Endothelial cell of umbilical vein (primary cell): Measurements from ENCODE around the gene UGT1A9. TPM values are rescaled to one million over a fixed set of nuclear protein-coding genes. Genes with fewer than 3 reads are reported as not detected.

ENCODE experiments used
- BruUV-seq: library from RNA; stranded (reverse); fragments of 400-500 nt; replicated peaks from 2 replicates; lab custom pipeline; 2021; lab: Mats Ljungman, UMichigan
- CTCF ChIA-PET: fragments of 300-600, 350-600 bp; sonication (Branson Sonifier 250); formaldehyde crosslinking; loops from one replicate; lab custom pipeline; 2021; ENCODE audit warnings: antibody characterized with exemption, inconsistent platforms; lab: Charles Lee
- POLR2A ChIA-PET: fragments of 300-600, 350-600 bp; sonication (Branson Sonifier 250); formaldehyde crosslinking; loops from one replicate; lab custom pipeline; 2021; ENCODE audit warnings: antibody characterized with exemption, inconsistent platforms; lab: Charles Lee
- DNase-seq: peaks from one replicate; pipeline ENCODE4 v3.0.0-alpha.2; 2011; ENCODE audit warnings: low read depth, low spot score
- FAIRE-seq: peaks from 2 replicates; lab custom pipeline; 2011; peaks lifted over from hg19 to GRCh38; lab: Jason Lieb, UNC
- H2AFZ ChIP-seq: 2 replicates; pipeline ENCODE4 v1.6.0; 2012; ENCODE audit warnings: low read depth, low read length, control low read depth, inconsistent platforms
- H3K27ac ChIP-seq: 2 replicates; pipeline ENCODE4 v1.5.1; 2011; ENCODE audit warnings: low read depth, mild to moderate bottlenecking, control low read depth, low read length, moderate library complexity; ENCODE audit not compliant: insufficient read depth
- H3K27me3 ChIP-seq, 2 experiments: 2 replicates each; pipeline versions ENCODE4 v1.6.0 to v1.6.1; 2011; ENCODE audit warnings: low read length in 2 of 2, mixed read lengths in 1 of 2; ENCODE audit not compliant: control insufficient read depth in 2 of 2, insufficient read depth in 2 of 2
- H3K36me3 ChIP-seq, 2 experiments: 2 replicates in 1 of 2; 3 replicates in 1 of 2; pipeline ENCODE4 v1.5.1; 2011; ENCODE audit warnings: low read length in 2 of 2, mild to moderate bottlenecking in 1 of 2, moderate library complexity in 1 of 2; ENCODE audit not compliant: control insufficient read depth in 2 of 2, insufficient read depth in 2 of 2; ENCODE audit errors: extremely low read depth in 1 of 2
- H3K4me1 ChIP-seq: 3 replicates; pipeline ENCODE4 v1.5.1; 2011; ENCODE audit warnings: mild to moderate bottlenecking, low read length; ENCODE audit not compliant: control insufficient read depth, insufficient read depth; ENCODE audit errors: extremely low read depth
- H3K4me2 ChIP-seq: 2 replicates; pipeline ENCODE4 v1.6.1; 2011; ENCODE audit warnings: low read length, control low read depth, mixed read lengths; ENCODE audit not compliant: insufficient read depth
- H3K4me3 ChIP-seq, 3 experiments: fragments of 200-600 bp in 1 of 3; sonication (generic), shearing (Covaris generic) in 1 of 3; replicated peaks in 1 of 3; 2 replicates each; pipeline ENCODE4 v1.5.1; 2011 to 2016; ENCODE audit warnings: control low read depth in 3 of 3, low read length in 3 of 3, mild to moderate bottlenecking in 2 of 3, inconsistent platforms in 1 of 3, low read depth in 1 of 3, moderate library complexity in 1 of 3; ENCODE audit not compliant: insufficient read depth in 1 of 3
- H3K79me2 ChIP-seq: 2 replicates; pipeline ENCODE4 v1.6.0; 2012; ENCODE audit warnings: low read length, inconsistent platforms; ENCODE audit not compliant: control insufficient read depth, insufficient read depth
- H3K9ac ChIP-seq: replicated peaks from 2 replicates; pipeline ENCODE3; 2011; ENCODE audit warnings: low read length, control low read depth; ENCODE audit not compliant: insufficient read depth; ENCODE audit errors: extremely low read depth
- H3K9me1 ChIP-seq: replicated peaks from 3 replicates; pipeline ENCODE4 v1.6.0; 2011; ENCODE audit warnings: mild to moderate bottlenecking, low read length; ENCODE audit not compliant: control insufficient read depth, insufficient read depth; ENCODE audit errors: extremely low read depth
- H3K9me3 ChIP-seq: replicated peaks from 2 replicates; pipeline ENCODE4 v1.5.1; 2012; ENCODE audit warnings: low read length, inconsistent platforms; ENCODE audit not compliant: control insufficient read depth, insufficient read depth
- H4K20me1 ChIP-seq: replicated peaks from 2 replicates; pipeline ENCODE3; 2011; ENCODE audit warnings: mild to moderate bottlenecking, low read length; ENCODE audit not compliant: control insufficient read depth, insufficient read depth; ENCODE audit errors: extremely low read depth
- CTCF ChIP-seq, 2 donors: IDR thresholded peaks; 1 replicate in 1 of 2; 2 replicates in 1 of 2; pipeline ENCODE4 v1.5.1; 2011; ENCODE audit warnings: low read length in 2 of 2, mild to moderate bottlenecking in 2 of 2, moderate library complexity in 2 of 2, control low read depth in 1 of 2, inconsistent platforms in 1 of 2, low read depth in 1 of 2; ENCODE audit not compliant: insufficient read depth in 1 of 2; ENCODE audit errors: extremely low read depth in 1 of 2
- EZH2 ChIP-seq: IDR thresholded peaks from 2 replicates; pipeline ENCODE4 v1.6.1; 2012; ENCODE audit warnings: borderline replicate concordance, low read depth, mild to moderate bottlenecking, moderate library complexity, low read length, inconsistent platforms; ENCODE audit not compliant: severe bottlenecking
- FOS ChIP-seq: IDR thresholded peaks from 2 replicates; pipeline ENCODE4 v1.6.1; 2011; ENCODE audit warnings: mild to moderate bottlenecking, low read length, moderate library complexity, borderline replicate concordance; ENCODE audit not compliant: insufficient read depth
- GATA2 ChIP-seq: IDR thresholded peaks from 2 replicates; pipeline ENCODE4 v1.7.0; 2011; ENCODE audit warnings: low read depth, mild to moderate bottlenecking, moderate library complexity, mixed read lengths, low read length; ENCODE audit not compliant: insufficient read length, insufficient read depth
- JUN ChIP-seq: IDR thresholded peaks from 2 replicates; pipeline ENCODE4 v1.6.1; 2011; ENCODE audit warnings: borderline replicate concordance, low read depth; ENCODE audit not compliant: insufficient read length, insufficient read depth
- MAX ChIP-seq: IDR thresholded peaks from 2 replicates; pipeline ENCODE4 v1.6.1; 2011; ENCODE audit not compliant: insufficient read depth, insufficient read length
- MYC ChIP-seq: IDR thresholded peaks from one replicate; pipeline ENCODE4 v1.6.1; 2011; ENCODE audit warnings: mild to moderate bottlenecking, low read depth, low read length
- POLR2A ChIP-seq: IDR thresholded peaks from 2 replicates; pipeline ENCODE4 v1.6.1; 2012; ENCODE audit warnings: low read depth, mild to moderate bottlenecking, control low read depth, low read length
- POLR2AphosphoS5 ChIP-seq: IDR thresholded peaks from 2 replicates; pipeline ENCODE4 v1.6.1; 2012; ENCODE audit warnings: low read depth, mild to moderate bottlenecking, control low read depth, low read length, moderate library complexity; ENCODE audit not compliant: insufficient read depth
- dilution Hi-C: fragments of 300-500 bp; cut with MboI; formaldehyde crosslinking; loops from one replicate; pipeline ENCODE4 v1.15.0; 2019; ENCODE audit warnings: low sequenced_read_pairs; ENCODE audit not compliant: extremely low pct_ligation_motif_present
- intact Hi-C: fragments of 100-400 bp; cut with micrococcal nuclease; formaldehyde crosslinking; loops from one replicate; pipeline ENCODE4 v1.10.0; 2022
- polyA plus RNA-seq, 4 experiments: library from polyadenylated mRNA; depleted of rRNA in 3 of 4; stranded (reverse) in 3 of 4; unstranded in 1 of 4; fragments of >200 nt; gene quantifications; 2 replicates each; pipeline versions ENCODE4 v1.2.1 to v1.2.3, GENCODE V29; 2011 to 2012; ENCODE audit warnings: missing spikeins in 1 of 4
- total RNA-seq: library from RNA; stranded (reverse); gene quantifications from 2 replicates; pipeline ENCODE4 v1.2.3, GENCODE V29; 2021

The UGT1A9 gene
- total and polyA plus RNA-seq, 2 donors (not counting 3 experiments of a cell fraction or from before 2014, with no cell fraction given): not detected

GRCh38 chr2:233672886-233673285 is 1.2 kb downstream of the UGT1A9 start:
- Histone ChIP-seq H3K4me3 (no peak overlapping the region), H3K9me1 (no peaks in the 10 kb centered on the region), H3K27ac (no peak overlapping the region), H3K36me3 (no peaks in the 10 kb centered on the region), H2AFZ (no peak overlapping the region), H3K79me2 (no peaks in the 10 kb centered on the region), H3K9ac (no peak overlapping the region), H3K9me3 (no peaks in the 10 kb centered on the region), H4K20me1 (no peaks in the 10 kb centered on the region), H3K4me1 (no peaks in the 10 kb centered on the region), H3K4me2 (no peak overlapping the region), H3K27me3 (no peaks in the 10 kb centered on the region)
- POLR2A ChIA-PET: no interaction called here
- dilution Hi-C loops (no loop called here), intact Hi-C loops (no loop called here)
- FAIRE-seq (no peak), DNase-seq (no peak)
- TF ChIP-seq EZH2: no peak
- TF ChIP-seq POLR2AphosphoS5: no peak
- no peak for TF ChIP-seq POLR2A
- CTCF ChIA-PET: no interaction called here
- BruUV-seq: no TSS peak

GRCh38 chr2:233673896-233674295 is 2.2 kb downstream of the UGT1A9 start:
- CTCF ChIA-PET: no interaction called here
- Histone ChIP-seq H3K9me3 (no peaks in the 10 kb centered on the region), H2AFZ (no peak overlapping the region), H4K20me1 (no peaks in the 10 kb centered on the region), H3K9ac (no peak overlapping the region), H3K4me1 (no peaks in the 10 kb centered on the region), H3K9me1 (no peaks in the 10 kb centered on the region), H3K36me3 (no peaks in the 10 kb centered on the region), H3K27ac (no peak overlapping the region), H3K4me3 (no peak overlapping the region), H3K27me3 (no peaks in the 10 kb centered on the region), H3K79me2 (no peaks in the 10 kb centered on the region), H3K4me2 (no peak overlapping the region)
- BruUV-seq: no TSS peak
- DNase-seq: no peak
- FAIRE-seq: no peak
- dilution Hi-C loops (no loop called here), intact Hi-C loops (no loop called here)
- TF ChIP-seq FOS (no peak), GATA2 (no peak), MYC (no peak), JUN (no peak), CTCF (IDR thresholded peaks at IDR 0.05; ENCODE audit: extremely low read depth in 1 of 2, insufficient read depth in 1 of 2, low read depth in 1 of 2, low read length in 2 of 2) (no peak), EZH2 (no peak), POLR2A (no peak), POLR2AphosphoS5 (no peak), MAX (no peak)
- POLR2A ChIA-PET: no interaction called here
